GM10847 (cell line): ENCODE results near the gene NPTXR.

Experiments used
- POLR2A ChIP-seq: IDR thresholded peaks from 2 replicates; pipeline ENCODE4 v1.6.1; 2011; ENCODE audit not compliant: insufficient read length; ENCODE audit errors: extremely low read depth

The NPTXR gene

GRCh38 chr22:38811241-38811640 is 32.6 kb downstream of the NPTXR start:
- TF ChIP-seq POLR2A, result no peak

- TF ChIP-seq POLR2A, result no peak
Observed at GRCh38 chr22:38802671-38803121, 41.1 kb downstream of the NPTXR start.

- no peak for TF ChIP-seq POLR2A
Observed at GRCh38 chr22:38799265-38800002, 44.4 kb downstream of the NPTXR start.

- TF ChIP-seq POLR2A, result no peak
Observed at GRCh38 chr22:38798496-38798895, 45.3 kb downstream of the NPTXR start.

GRCh38 chr22:38796262-38796957 is 47.4 kb downstream of the NPTXR start:
- no peak for TF ChIP-seq POLR2A

- no peak for TF ChIP-seq POLR2A
Observed at GRCh38 chr22:38795569-38795968, 48.3 kb downstream of the NPTXR start.

- TF ChIP-seq POLR2A, result no peak
Observed at GRCh38 chr22:38793721-38794466, 49.9 kb downstream of the NPTXR start, which contains the start of gene DNAL4. TSS of gene DNAL4 (minus strand) at chr22:38794143. CDS start at chr22:38782731, 11,412 bp downstream.

- TF ChIP-seq POLR2A, result no peak
Observed at GRCh38 chr22:38793317-38793716, 50.5 kb downstream of the NPTXR start.

- TF ChIP-seq POLR2A, result no peak
Observed at GRCh38 chr22:38792833-38793232, 51.0 kb downstream of the NPTXR start.

- TF ChIP-seq POLR2A, result no peak
Observed at GRCh38 chr22:38789606-38790005, 54.2 kb downstream of the NPTXR start.

GRCh38 chr22:38788846-38789245 is 55.0 kb downstream of the NPTXR start:
- TF ChIP-seq POLR2A, result no peak

GRCh38 chr22:38788021-38788816 is 55.6 kb downstream of the NPTXR start:
- TF ChIP-seq POLR2A, result no peak

- no peak for TF ChIP-seq POLR2A
Observed at GRCh38 chr22:38786631-38787030, 57.2 kb downstream of the NPTXR start.

- TF ChIP-seq POLR2A, result no peak
Observed at GRCh38 chr22:38784856-38785255, 59.0 kb downstream of the NPTXR start.

- TF ChIP-seq POLR2A, result no peak
Observed at GRCh38 chr22:38784035-38784434, 59.8 kb downstream of the NPTXR start.
